Mesothelial cell of epicardium (in vitro differentiated cells): ENCODE data around the gene FGGY. TPM values are rescaled to one million over a fixed set of nuclear protein-coding genes. Genes with fewer than 3 reads are reported as not detected.

Source experiments
- DNase-seq, 2 experiments: peaks; one replicate each; pipeline ENCODE4 v3.0.0; 2021; ENCODE audit warnings: low spot score in 2 of 2; ENCODE audit not compliant: unreplicated experiment in 2 of 2
- H3K27ac Mint-ChIP-seq: 2 replicates; pipeline ENCODE4 v1.8.0; 2021; ENCODE audit warnings: mixed read lengths
- H3K27me3 Mint-ChIP-seq: 2 replicates; pipeline ENCODE4 v1.8.0; 2021; ENCODE audit warnings: low read depth, mixed read lengths
- H3K36me3 Mint-ChIP-seq: 2 replicates; pipeline ENCODE4 v1.8.0; 2021; ENCODE audit warnings: mixed read lengths
- H3K4me1 Mint-ChIP-seq: 2 replicates; pipeline ENCODE4 v1.8.0; 2021; ENCODE audit warnings: mixed read lengths
- H3K4me3 Mint-ChIP-seq: 2 replicates; pipeline ENCODE4 v1.8.0; 2021; ENCODE audit warnings: mild to moderate bottlenecking, moderate library complexity, mixed read lengths
- H3K9me3 Mint-ChIP-seq: 2 replicates; pipeline ENCODE4 v1.8.0; 2021; ENCODE audit warnings: mixed read lengths
- total RNA-seq: library from RNA; stranded (reverse); gene quantifications from 3 replicates; pipeline ENCODE4 v1.2.1, GENCODE V29; 2021
- TF ChIP-seq, protein P1 (sequence below): fragments of 200-600 bp; sonication (generic); IDR thresholded peaks from one replicate; pipeline ENCODE4 v1.5.0; 2021; ENCODE audit warnings: antibody characterized with exemption; ENCODE audit not compliant: unreplicated experiment

FGGY gene
- total RNA-seq, 1 donor from 2014 or later = 21.8 TPM

DNA sequence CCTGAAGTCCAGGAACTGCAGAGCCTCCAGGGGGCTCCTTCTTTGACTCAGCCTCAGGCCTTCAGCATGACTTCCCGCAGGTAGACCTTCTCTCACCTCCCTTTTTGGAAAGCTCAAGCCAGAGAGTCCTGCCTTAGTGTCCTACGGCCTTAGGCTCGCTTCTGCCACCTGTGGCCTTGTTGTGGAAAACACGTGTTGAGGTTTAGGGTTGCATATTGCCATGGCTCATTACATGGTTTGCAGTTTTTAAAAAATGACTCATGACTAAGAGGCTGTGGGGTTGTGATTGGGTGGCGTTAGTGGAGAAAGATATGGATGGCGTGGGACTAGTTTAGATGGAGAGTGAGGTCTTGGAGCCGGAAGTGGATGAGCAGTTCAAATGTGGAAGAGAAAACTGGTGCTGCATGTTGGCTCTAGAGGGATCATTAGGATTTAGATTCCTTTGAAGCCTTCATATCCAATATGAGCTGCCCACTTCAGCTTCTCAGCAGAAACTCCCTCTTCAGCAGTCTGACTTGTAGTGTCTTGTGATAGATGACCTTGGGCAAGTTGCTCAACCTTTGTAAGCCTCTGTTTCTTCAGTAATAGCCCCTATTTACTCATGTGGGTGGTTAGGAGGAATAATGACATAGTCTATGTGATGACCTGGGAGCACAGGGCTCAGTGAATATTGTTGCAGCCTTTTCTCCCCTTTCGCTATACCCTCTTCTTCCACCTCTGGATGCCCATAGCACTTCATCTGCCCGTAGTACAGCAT lies 6.5 kb upstream of the FGGY start:
- DNase-seq = no peak
- Mint-ChIP-seq H3K4me3 (no peak overlapping the region), H3K27me3 (no peaks in the 10 kb centered on the region), H3K4me1 (peaks cover 15% of the 10 kb centered on the region), H3K36me3 (no peaks in the 10 kb centered on the region), H3K9me3 (peaks cover 9% of the 10 kb centered on the region), H3K27ac (no peak overlapping the region)
- TF ChIP-seq, protein P1, sequence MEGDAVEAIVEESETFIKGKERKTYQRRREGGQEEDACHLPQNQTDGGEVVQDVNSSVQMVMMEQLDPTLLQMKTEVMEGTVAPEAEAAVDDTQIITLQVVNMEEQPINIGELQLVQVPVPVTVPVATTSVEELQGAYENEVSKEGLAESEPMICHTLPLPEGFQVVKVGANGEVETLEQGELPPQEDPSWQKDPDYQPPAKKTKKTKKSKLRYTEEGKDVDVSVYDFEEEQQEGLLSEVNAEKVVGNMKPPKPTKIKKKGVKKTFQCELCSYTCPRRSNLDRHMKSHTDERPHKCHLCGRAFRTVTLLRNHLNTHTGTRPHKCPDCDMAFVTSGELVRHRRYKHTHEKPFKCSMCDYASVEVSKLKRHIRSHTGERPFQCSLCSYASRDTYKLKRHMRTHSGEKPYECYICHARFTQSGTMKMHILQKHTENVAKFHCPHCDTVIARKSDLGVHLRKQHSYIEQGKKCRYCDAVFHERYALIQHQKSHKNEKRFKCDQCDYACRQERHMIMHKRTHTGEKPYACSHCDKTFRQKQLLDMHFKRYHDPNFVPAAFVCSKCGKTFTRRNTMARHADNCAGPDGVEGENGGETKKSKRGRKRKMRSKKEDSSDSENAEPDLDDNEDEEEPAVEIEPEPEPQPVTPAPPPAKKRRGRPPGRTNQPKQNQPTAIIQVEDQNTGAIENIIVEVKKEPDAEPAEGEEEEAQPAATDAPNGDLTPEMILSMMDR = no peak

DNA sequence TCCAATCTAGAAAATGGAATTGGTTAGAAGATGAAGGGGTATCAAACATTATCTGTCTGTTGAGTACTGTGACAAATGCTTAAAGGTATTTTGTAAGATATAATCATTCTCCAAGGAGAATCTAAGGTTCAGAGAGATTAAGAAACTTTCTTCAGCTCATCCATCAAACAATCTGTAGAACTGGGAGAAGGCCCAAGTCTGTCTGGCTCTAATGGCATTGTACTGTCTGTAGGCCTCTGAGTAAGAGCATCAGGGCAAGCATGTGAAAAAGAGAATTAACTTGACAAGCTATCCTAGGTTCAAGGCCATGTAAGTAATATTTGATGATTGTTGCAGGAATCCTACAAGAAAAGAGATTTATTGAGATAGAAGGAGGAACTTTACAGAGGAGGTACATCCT lies 5.3 kb upstream of the FGGY start:
- H3K9me3 Mint-ChIP-seq = peaks cover 9% of the 10 kb centered on the region
- H3K4me3 Mint-ChIP-seq = no peak overlapping the region
- TF ChIP-seq, protein P1 = no peak
- H3K27me3 Mint-ChIP-seq = no peaks in the 10 kb centered on the region
- no peaks in the 10 kb centered on the region for H3K36me3 Mint-ChIP-seq
- DNase-seq = no peak
- peaks cover 22% of the 10 kb centered on the region for H3K4me1 Mint-ChIP-seq
- H3K27ac Mint-ChIP-seq = no peak overlapping the region

DNA sequence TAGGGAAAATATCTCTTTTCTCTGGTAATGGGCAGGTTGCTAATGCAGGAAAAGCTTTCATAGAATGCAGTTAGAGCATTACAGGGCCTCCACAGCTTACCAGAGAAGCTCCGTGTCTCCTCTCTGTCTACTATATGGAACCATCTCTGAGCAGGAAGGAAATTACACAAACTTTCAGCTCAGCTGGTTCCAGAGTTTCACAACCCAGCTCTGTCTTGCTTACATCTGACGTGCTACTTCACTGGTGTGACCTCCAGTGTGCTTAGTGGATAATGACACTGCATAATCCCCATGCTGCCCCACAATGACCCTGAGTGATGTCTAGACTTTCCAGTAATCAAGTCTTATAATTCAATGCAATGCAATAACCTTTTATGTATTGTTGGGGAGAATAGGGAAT lies 4.3 kb upstream of the FGGY start:
- H3K9me3 Mint-ChIP-seq = peaks cover 9% of the 10 kb centered on the region
- peaks cover 28% of the 10 kb centered on the region for H3K4me1 Mint-ChIP-seq
- no peak for DNase-seq
- TF ChIP-seq, protein P1 = no peak
- H3K4me3 Mint-ChIP-seq = no peak overlapping the region
- no peaks in the 10 kb centered on the region for H3K27me3 Mint-ChIP-seq
- H3K27ac Mint-ChIP-seq = peak overlapping the region; percentile 59
- no peaks in the 10 kb centered on the region for H3K36me3 Mint-ChIP-seq

DNA sequence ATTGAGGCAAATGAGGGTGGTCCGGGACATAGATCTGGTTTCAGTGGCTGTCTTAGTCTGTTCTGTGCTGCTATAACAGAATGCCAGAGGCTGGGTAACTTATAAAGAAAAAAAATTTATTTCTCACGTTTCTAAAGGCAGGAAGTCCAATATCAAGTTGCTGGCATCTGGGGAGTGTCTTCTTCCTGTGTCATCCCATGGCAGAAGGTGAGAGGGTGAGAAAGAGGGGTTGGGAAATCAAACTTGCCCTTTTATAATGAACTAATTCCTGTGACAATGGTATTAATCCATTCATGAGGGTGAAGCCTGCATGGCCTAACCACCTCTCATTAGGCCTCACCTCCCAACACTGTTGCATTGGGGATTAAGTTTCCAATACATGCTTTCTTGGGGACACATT lies 3.7 kb upstream of the FGGY start:
- peaks cover 34% of the 10 kb centered on the region for H3K4me1 Mint-ChIP-seq
- TF ChIP-seq, protein P1 = no peak
- no peak for DNase-seq
- H3K27ac Mint-ChIP-seq = no peak overlapping the region
- H3K9me3 Mint-ChIP-seq = peaks cover 4% of the 10 kb centered on the region
- no peaks in the 10 kb centered on the region for H3K36me3 Mint-ChIP-seq
- no peak overlapping the region for H3K4me3 Mint-ChIP-seq
- H3K27me3 Mint-ChIP-seq = no peaks in the 10 kb centered on the region

DNA sequence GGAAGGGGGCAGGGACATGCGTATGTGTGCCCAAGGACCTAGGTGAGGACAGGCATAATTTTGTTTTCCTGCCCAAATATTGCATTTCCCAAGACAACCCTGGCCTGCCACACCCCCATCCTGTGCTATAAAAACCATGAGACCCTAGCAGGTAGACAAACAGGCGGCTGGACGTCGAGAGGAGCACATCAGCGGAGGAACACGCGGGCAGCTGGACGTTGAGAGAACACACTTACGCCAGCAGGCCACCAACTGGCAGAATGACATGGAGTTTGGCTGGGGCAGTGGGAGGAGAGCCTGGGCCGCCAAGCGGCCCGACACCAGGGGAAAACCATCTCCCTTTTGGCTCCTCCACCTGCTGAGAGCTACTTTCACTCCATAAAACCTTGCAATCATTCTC lies 3.0 kb upstream of the FGGY start:
- H3K27ac Mint-ChIP-seq = no peak overlapping the region
- H3K36me3 Mint-ChIP-seq = peaks cover under 1% of the 10 kb centered on the region
- no peak for DNase-seq
- TF ChIP-seq, protein P1 = no peak
- no peak overlapping the region for H3K4me3 Mint-ChIP-seq
- H3K9me3 Mint-ChIP-seq = peaks cover 4% of the 10 kb centered on the region
- peaks cover 40% of the 10 kb centered on the region for H3K4me1 Mint-ChIP-seq
- H3K27me3 Mint-ChIP-seq = no peaks in the 10 kb centered on the region
